ENCODE measurements around the gene SLC2A2. TPM values are rescaled to one million over a fixed set of nuclear protein-coding genes. Genes with fewer than 3 reads are reported as not detected.

Gene SLC2A2
- total RNA-seq, 4 donors from 2014 or later = 2.0 TPM; not detected in 3

DNA sequence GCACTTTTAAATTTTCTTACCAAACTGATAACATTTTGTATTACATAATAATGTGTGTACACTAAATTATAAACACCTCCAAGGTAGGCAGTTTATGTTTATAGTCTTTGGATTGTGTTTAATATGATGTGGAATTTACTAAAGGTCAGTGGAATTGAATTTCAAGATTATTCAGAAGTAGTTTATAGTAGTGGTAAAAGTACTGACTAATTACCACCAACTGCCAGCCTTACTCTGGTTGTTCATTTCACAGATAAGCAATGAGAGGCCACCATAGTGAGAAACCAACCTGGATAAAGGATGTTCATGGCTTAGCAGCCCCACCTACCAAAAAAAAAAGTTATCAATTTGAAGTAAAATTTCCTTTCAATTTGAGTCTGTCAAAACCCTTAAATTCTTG is 64.1 kb downstream of the SLC2A2 start:
- Histone ChIP-seq H3K4me3 (no peak overlapping the region), H3K27me3 (no peaks in the 10 kb centered on the region), H3K36me3 (no peaks in the 10 kb centered on the region), H3K4me1 (no peaks in the 10 kb centered on the region), H3K27ac (no peak overlapping the region), H3K9me3 (no peaks in the 10 kb centered on the region)
- DNase-seq (ENCODE audit: low spot score in 2 of 2) = no peak
- TF ChIP-seq EP300 (IDR thresholded peaks at IDR 0.05) (no peak), POLR2A (IDR thresholded peaks at IDR 0.05) (no peak), POLR2AphosphoS5 (IDR thresholded peaks at IDR 0.05) (no peak)
- TF ChIP-seq, protein P1, sequence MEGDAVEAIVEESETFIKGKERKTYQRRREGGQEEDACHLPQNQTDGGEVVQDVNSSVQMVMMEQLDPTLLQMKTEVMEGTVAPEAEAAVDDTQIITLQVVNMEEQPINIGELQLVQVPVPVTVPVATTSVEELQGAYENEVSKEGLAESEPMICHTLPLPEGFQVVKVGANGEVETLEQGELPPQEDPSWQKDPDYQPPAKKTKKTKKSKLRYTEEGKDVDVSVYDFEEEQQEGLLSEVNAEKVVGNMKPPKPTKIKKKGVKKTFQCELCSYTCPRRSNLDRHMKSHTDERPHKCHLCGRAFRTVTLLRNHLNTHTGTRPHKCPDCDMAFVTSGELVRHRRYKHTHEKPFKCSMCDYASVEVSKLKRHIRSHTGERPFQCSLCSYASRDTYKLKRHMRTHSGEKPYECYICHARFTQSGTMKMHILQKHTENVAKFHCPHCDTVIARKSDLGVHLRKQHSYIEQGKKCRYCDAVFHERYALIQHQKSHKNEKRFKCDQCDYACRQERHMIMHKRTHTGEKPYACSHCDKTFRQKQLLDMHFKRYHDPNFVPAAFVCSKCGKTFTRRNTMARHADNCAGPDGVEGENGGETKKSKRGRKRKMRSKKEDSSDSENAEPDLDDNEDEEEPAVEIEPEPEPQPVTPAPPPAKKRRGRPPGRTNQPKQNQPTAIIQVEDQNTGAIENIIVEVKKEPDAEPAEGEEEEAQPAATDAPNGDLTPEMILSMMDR (IDR thresholded peaks at IDR 0.05) = no peak

DNA sequence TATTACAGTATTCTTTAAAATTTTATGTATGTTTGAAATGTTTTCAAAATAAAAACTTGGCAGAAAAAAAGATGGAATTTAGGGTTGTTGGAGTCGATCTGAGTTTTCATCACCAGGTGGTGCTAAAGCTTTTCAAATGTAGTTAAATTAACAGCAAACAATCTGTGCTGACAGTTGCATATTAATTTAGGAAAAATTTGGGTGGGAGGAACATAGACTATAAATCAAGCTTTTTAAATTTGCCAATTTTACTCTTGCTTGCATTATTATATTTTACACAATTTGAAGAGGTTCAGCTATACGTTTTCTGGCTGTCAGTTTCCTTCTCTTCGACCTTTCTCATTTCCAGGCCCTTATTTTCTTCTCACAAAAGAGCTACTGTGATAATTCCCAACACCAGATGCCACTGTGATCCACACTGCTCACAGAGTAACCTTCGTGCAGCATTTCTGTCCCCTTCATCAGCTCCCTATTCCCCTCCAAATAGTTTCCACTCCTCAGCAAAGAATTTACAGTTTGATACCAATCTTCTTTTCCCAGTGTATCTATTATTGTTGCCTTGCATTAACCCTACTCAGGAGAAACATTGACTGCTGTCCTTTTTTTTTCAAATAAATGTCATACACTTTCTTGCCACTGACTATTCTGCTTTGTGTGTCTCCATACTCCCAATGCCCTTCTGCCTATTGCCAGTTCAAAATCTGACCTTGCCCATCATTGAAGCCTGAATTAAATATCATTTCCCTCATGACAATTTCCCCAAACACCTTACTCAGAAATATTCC is 64.7 kb downstream of the SLC2A2 start:
- TF ChIP-seq POLR2AphosphoS5 (IDR thresholded peaks at IDR 0.05) (no peak), EP300 (IDR thresholded peaks at IDR 0.05) (no peak), POLR2A (IDR thresholded peaks at IDR 0.05) (no peak)
- TF ChIP-seq, protein P1 (IDR thresholded peaks at IDR 0.05) = peak; percentile 16 to 27
- no peak overlapping the region for H3K27ac ChIP-seq
- H3K4me3 ChIP-seq = no peak overlapping the region
- H3K9me3 ChIP-seq = no peaks in the 10 kb centered on the region
- 37% methylated on average over 4 of the region's 4 CpGs for WGBS
- H3K36me3 ChIP-seq = no peaks in the 10 kb centered on the region
- H3K4me1 ChIP-seq = no peaks in the 10 kb centered on the region
- H3K27me3 ChIP-seq = no peaks in the 10 kb centered on the region
- DNase-seq (ENCODE audit: low spot score in 2 of 2) = no peak

DNA sequence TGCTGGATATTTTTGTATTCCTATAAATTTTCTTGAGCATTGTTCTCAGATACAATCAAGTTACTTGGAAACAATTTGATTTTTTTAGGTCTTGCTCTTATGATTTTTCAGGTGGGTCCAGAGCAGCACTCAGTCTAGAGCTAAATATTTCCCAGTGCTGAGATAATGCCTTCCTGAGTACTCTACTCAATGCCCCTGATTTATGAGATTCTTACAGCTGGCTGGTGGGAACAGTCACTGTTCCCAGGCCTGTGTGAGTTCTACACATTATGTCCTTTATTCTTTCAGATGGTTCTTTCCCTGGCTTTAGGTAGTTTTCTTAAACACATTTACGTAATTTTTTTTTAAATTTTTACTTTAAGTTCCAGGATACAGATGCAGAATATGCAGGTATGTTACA is 67.1 kb downstream of the SLC2A2 start:
- WGBS = 100% methylated on average over 1 of the region's 1 CpG

DNA sequence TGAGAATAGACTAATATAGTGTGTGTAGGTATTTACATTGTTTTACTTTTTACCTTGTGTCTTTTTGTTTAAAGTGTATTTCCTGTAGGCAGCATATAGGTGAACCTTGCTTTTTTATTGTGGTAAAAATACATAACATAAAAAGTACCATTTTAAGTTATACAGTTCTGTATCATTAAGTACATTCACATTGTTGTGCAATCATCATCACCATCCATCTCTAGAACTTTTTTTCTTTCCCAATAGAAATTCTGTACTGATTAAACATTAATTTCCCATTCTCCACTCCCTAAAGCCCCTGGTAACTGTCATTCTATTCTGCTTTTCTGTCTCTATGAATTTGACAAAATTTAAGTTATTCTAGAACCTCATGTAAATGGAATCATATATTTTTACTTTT is 69.9 kb downstream of the SLC2A2 start:
- Histone ChIP-seq H3K4me1 (no peaks in the 10 kb centered on the region), H3K36me3 (no peaks in the 10 kb centered on the region), H3K27me3 (no peaks in the 10 kb centered on the region), H3K9me3 (no peaks in the 10 kb centered on the region), H3K4me3 (no peak overlapping the region), H3K27ac (no peak overlapping the region)
- no peak for DNase-seq (ENCODE audit: low spot score in 2 of 2)
- no peak for TF ChIP-seq POLR2AphosphoS5 (IDR thresholded peaks at IDR 0.05)
- no peak for TF ChIP-seq EP300 (IDR thresholded peaks at IDR 0.05)
- TF ChIP-seq POLR2A (IDR thresholded peaks at IDR 0.05) = no peak
- TF ChIP-seq, protein P1 (IDR thresholded peaks at IDR 0.05) = no peak

More for the DNA sequence above, 67.1 kb downstream of the SLC2A2 start:
- TF ChIP-seq, protein P1 (IDR thresholded peaks at IDR 0.05) = no peak
- TF ChIP-seq POLR2AphosphoS5 (IDR thresholded peaks at IDR 0.05) = no peak
- no peak for TF ChIP-seq EP300 (IDR thresholded peaks at IDR 0.05)
- no peak for TF ChIP-seq POLR2A (IDR thresholded peaks at IDR 0.05)
- Histone ChIP-seq H3K4me1 (no peaks in the 10 kb centered on the region), H3K4me3 (no peak overlapping the region), H3K36me3 (no peaks in the 10 kb centered on the region), H3K27ac (no peak overlapping the region), H3K27me3 (no peaks in the 10 kb centered on the region), H3K9me3 (no peaks in the 10 kb centered on the region)
- no peak for DNase-seq (ENCODE audit: low spot score in 2 of 2)

DNA sequence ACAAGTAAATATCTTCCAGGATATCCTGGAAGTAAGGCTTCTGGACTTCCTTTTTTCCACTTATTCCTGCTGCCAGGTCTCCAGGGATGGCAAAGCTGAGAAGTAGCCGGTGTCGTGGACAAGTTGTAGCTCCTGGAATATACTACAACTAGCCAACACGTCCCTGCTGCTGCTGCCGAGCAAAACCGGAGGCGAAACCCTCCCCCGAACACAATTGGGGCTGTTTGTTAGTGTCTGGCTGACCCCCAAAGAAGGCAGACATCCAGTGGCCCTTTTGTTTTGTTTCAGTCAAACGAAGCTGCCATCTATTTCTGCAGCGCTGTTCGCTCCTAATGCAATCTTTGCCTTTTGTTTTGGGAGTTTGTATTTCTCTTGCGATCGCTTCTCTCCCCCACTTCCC is 72.8 kb downstream of the SLC2A2 start:
- Histone ChIP-seq H3K27me3 (no peaks in the 10 kb centered on the region), H3K27ac (no peak overlapping the region), H3K4me3 (no peak overlapping the region), H3K4me1 (no peaks in the 10 kb centered on the region), H3K36me3 (no peaks in the 10 kb centered on the region), H3K9me3 (no peaks in the 10 kb centered on the region)
- DNase-seq (ENCODE audit: low spot score in 2 of 2) = no peak
- WGBS = 80% methylated on average over 12 of the region's 12 CpGs
- TF ChIP-seq POLR2A (IDR thresholded peaks at IDR 0.05) (no peak), EP300 (IDR thresholded peaks at IDR 0.05) (no peak), POLR2AphosphoS5 (IDR thresholded peaks at IDR 0.05) (no peak)
- TF ChIP-seq, protein P1 (IDR thresholded peaks at IDR 0.05) = no peak

Measured in suprapubic skin (tissue), 4 donors.